ENCODE data around the gene SPDYE6.
A peak's percentile ranks its signal among the peaks of the same experiment; 100 is the strongest.
"Not testable (repeated sequence)": the region's sequence is repeated elsewhere in the genome, so short reads cannot be mapped to it uniquely, and the experiment has no call there.

Gene SPDYE6

GRCh38 chr7:102363549-102364393 is 7.5 kb upstream of the SPDYE6 start:
- DNase-seq (ENCODE audit: low read depth in 2 of 2), result peak; percentile 84 to 86

- DNase-seq (ENCODE audit: low read depth in 2 of 2), result not testable (repeated sequence)
These were observed 9.3 kb downstream of the SPDYE6 start for GRCh38 chr7:102346983-102347382.

GRCh38 chr7:102340599-102341368 is 15.5 kb downstream of the SPDYE6 start:
- DNase-seq (ENCODE audit: low read depth in 2 of 2), result not testable (repeated sequence)

DNA sequence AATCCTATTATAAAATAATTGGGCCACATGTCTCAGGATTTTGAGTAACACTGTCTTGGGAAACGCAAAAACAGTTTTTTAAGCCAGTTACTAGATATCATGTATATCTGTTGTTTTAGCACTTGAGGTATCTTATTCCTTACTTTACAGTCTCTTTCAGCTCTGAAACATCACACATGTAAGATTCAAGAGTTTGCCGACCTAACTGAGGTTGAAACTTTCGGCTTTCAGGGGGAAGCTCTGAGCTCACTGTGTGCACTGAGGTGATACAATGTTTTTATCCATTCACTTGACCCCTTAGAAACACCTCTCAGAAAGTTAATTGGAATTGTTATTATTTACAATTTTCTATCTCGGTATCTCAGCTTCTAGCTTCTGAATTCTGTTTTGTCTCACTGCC is 18.8 kb downstream of the SPDYE6 start:
- DNase-seq (ENCODE audit: low read depth in 2 of 2), result not testable (repeated sequence)

DNA sequence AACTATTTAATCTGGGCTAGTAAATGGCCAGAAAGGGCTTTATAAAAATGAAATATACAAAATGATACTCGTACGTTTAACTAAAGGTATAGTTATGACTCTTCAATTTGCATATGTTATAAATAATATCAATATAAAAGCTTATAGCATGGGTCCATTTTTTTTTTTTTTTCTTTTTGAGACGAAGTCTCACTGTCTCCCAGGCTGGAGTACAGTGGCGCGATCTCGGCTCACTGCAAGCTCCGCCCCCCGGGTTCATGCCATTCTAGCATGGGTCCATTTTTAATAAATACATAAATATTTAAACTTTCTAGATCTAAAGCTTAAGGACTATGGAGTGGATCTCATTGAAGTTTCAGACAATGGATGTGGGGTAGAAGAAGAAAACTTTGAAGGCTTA is 19.2 kb downstream of the SPDYE6 start:
- DNase-seq (ENCODE audit: low read depth in 2 of 2), result not testable (repeated sequence)

DNA sequence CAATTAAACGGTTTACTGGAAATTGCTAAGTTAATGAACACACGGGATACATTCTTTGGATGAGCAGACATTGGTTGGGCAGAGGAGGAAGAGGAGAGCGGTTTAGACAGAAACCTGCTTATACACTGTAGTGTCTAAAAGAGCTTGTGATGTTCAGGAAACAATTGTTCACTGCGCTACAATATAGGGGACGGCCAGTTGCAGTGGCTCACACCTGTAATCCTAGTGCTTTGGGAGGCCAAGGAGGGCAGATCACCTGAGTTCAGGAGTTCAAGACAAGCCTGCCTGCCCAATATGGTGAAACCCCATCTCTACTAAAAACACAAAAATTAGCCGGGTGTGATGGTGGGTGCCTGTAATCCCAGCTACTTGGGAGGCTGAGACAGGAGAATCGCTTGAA is 20.7 kb downstream of the SPDYE6 start:
- DNase-seq (ENCODE audit: low read depth in 2 of 2), result not testable (repeated sequence)

GRCh38 chr7:102330666-102331460 is 25.4 kb downstream of the SPDYE6 start:
- DNase-seq (ENCODE audit: low read depth in 2 of 2), result not testable (repeated sequence)

DNA sequence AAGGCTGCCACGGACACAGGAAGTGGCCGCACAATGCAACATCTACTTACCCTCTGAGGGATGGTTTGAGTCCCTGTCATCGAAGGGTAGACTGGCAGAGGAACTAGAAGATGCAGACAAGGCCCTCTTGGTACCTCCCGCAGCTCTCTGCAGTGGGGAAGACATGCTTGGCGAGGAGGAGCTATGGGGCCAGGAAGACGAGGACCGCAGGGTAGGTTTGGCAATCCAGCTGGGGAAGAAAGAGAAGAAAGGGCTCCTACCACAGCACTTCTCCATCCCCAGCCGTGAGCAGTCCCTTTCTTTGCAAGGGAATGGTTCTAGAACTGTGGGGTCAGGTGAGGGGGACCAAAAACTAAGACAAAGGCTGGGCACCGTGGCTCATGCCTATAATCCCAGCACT is 26.9 kb downstream of the SPDYE6 start:
- not testable (repeated sequence) for DNase-seq (ENCODE audit: low read depth in 2 of 2)

DNA sequence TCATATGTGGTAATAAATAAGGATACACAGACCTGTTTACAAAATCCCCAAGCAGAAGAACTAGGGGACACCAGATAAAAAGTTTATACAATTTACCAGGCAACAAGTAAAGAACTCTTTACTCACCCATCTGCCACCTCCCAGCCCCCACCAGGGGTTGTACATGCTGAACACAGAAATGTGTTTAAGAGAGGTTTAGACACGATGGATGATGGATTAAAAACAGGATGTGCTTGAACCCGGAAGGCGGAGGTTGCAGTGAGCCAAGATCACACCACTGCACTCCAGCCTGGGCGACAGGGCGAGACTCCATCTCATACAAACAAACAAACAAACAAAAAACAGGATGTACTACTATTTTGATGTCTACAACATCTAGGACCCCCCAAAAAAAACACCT is 27.4 kb downstream of the SPDYE6 start:
- DNase-seq (ENCODE audit: low read depth in 2 of 2), result not testable (repeated sequence)

GRCh38 chr7:102327183-102327582 is 29.1 kb downstream of the SPDYE6 start:
- DNase-seq (ENCODE audit: low read depth in 2 of 2), result not testable (repeated sequence)

GRCh38 chr7:102326157-102326889 is 29.9 kb downstream of the SPDYE6 start:
- no peak for DNase-seq (ENCODE audit: low read depth in 2 of 2)

DNA sequence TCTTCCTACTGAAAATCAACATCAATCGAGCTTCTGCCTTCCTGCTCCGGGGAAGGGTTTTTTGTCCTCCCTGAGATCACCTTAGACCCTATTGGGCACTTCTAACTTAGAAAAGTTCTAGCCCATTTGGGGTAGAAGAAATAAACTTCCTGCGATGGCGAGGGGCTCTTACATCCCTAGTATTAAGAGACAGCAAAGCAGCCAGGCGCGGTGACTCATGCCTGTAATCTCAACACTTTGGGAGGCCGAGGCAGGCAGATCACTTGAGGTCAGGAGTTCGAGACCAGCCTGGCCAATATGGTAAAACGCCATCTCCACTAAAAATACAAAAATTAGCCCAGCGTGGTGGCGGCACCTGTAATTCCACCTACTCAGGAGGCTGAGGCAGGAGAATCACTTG is 31.1 kb downstream of the SPDYE6 start:
- DNase-seq (ENCODE audit: low read depth in 2 of 2), result not testable (repeated sequence)

GRCh38 chr7:102323914-102324195 is 32.4 kb downstream of the SPDYE6 start:
- no peak for DNase-seq (ENCODE audit: low read depth in 2 of 2)

DNA sequence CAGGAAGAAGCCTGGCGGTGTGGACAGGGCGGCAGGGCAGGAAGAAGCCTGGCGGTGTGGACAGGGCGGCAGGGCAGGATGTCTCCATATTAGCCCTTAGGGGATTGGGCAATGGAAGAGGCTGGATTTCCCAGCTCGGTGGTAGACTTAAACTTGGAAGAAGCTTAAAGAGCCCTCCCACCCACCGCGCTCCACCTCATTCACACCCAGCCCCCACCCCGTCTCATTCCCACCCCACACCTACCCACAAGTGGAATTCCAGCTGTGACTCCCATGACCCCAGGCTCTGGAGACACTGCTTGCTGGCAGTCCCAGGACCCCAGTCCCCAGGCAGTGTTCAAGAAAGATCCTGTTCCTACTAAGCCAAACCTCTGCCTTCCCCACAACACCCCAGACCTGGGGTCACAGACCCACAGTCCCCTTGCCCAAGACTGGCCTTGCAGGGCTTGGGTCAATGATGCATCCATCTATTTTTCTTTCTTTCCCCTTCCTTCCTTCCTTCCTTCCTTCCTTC is 34.0 kb downstream of the SPDYE6 start:
- no peak for DNase-seq (ENCODE audit: low read depth in 2 of 2)

DNA sequence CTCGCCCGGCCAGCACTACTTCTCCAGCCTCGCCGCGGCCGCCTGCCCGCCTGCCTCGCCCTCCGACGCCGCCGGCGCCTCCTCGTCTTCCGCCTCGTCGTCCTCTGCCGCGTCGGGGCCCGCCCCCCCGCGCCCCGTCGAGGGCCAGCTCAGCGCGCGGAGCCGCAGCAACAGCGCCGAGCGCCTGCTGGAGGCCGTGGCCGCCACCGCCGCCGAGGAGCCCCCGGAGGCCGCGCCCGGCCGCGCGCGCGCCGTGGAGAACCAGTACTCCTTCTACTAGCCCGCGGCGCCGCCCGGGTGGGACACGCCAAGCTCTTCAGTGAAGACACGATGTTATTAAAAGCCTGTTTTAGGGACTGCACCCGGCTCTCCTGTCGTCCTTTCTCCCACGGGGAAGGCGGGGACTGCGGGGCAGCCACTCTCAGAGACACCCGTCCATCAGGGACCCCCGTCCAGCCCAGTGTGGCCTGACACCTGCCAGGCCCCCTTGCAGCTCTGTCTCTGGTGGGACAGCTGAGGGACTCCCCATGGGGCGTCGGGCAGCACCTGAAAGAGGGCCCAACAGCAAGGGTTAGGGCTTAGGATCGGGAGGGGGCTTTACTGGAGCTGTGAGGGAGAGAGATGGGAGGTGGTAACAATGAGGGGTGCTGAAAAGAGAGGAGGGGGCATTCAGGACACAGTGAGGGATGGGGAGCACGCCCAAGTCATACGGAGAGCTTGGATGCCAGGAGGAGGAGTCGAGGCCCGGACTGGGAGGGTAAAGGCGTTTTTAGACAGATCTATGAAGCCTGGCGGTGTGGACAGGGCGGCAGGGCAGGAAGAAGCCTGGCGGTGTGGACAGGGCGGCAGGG is 34.7 kb downstream of the SPDYE6 start:
- no peak for DNase-seq (ENCODE audit: low read depth in 2 of 2)

- DNase-seq (ENCODE audit: low read depth in 2 of 2), result no peak
These were observed 35.5 kb downstream of the SPDYE6 start for GRCh38 chr7:102320601-102321350.

DNA sequence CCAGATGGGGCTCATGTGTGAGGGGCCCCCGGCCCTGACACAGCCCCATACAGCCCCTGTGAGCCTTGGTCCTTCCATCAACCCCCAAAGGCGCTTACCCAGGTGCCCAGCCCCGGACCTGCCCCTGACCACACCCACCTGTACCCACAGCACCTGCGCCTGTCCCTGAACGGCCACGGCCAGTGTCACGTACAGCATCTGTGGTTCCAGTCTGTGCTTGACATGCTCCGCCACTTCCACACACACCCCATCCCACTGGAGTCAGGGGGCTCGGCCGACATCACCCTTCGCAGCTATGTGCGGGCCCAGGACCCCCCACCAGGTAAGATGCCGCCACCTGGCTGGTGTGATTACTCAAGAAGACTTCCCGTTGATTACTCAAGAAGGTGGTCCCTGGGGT is 36.1 kb downstream of the SPDYE6 start:
- DNase-seq (ENCODE audit: low read depth in 2 of 2), result no peak

DNA sequence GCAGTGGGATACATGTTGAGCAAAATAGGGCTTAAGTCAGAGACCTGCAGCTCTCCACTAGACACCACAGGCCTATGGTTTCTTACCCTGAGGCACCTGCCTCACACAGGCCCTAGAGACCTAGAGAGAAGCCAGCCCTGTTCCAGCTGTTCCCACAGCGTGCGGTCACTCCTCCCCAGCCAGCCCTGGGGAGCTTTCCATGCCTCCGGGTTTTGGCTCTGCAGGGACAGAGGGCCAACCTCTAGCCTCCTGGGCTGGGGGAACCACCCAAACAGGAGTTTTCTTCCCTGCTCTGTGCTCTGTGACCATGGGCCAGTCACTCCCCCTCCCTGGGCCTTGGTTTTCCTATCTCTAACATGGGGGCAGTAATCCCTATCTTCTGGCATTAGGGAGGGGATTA is 36.6 kb downstream of the SPDYE6 start:
- DNase-seq (ENCODE audit: low read depth in 2 of 2), result no peak

DNA sequence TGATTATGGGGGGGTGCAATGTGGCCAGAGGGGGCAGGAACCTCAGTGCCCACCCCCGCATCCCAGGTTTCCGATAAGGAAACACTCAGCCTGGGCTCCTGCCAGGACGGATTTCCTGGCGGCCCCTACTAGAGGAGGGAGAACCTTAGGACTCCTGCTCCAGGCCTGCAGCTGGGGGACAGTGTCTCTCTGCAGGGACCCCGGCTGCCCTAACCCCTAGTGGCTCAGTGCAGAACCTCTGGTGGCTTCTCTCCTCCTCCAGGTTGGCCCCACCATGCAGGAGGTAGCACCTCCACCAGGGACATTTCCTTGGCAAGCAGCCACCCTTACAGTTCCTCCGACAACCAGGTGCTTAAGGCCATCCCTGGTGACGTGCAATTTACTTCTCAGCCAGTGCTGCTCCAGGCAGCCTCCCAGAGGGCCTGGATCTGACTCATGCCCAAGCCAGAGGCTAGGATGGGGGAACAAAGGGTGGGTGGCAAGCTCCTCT is 37.7 kb downstream of the SPDYE6 start:
- DNase-seq (ENCODE audit: low read depth in 2 of 2), result no peak

Measured in stimulated activated CD4-positive, alpha-beta T cell treated with anti-CD3 and anti-CD28 coated beads, Interleukin-12 subunit alpha, Interleukin-12 subunit beta, amount 100 ng/mL, for 24 hours (primary cell).